ENCODE data around the gene KDELR1.

KDELR1 gene

DNA sequence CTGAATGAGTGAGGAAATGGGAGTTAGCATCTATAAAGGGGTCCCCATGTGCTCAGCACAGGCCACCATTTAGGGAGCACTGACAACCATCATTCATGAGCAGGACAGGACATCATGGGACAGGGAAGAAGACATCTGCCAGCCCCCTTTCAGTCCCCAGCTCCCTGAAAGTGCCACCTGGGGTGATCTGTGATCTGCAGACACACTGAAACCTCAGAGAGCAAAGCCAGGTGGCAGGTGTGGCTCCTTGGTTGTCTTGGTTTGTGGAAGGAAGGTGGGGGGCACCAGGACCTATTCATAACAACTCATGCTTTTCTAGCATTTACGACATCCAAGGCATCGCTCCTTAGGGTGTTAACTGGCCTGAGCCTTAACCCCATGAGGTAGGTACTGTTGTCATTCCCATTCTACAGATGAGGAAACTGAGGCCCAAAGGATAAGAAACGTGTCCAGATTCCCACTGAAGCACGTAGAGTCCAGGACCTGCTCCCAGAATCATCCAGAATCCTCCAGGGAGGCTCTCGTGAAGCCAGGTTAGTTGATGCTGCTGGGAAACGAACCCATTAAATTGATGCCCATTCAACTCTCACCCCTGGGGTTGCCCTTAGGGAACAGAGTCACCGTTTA is 5.8 kb downstream of the KDELR1 start:
- TF ChIP-seq, protein P1, sequence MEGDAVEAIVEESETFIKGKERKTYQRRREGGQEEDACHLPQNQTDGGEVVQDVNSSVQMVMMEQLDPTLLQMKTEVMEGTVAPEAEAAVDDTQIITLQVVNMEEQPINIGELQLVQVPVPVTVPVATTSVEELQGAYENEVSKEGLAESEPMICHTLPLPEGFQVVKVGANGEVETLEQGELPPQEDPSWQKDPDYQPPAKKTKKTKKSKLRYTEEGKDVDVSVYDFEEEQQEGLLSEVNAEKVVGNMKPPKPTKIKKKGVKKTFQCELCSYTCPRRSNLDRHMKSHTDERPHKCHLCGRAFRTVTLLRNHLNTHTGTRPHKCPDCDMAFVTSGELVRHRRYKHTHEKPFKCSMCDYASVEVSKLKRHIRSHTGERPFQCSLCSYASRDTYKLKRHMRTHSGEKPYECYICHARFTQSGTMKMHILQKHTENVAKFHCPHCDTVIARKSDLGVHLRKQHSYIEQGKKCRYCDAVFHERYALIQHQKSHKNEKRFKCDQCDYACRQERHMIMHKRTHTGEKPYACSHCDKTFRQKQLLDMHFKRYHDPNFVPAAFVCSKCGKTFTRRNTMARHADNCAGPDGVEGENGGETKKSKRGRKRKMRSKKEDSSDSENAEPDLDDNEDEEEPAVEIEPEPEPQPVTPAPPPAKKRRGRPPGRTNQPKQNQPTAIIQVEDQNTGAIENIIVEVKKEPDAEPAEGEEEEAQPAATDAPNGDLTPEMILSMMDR (IDR thresholded peaks at IDR 0.05; ENCODE audit: extremely low read depth, insufficient read depth, missing control alignments) = no peak
- in situ Hi-C loops (cut with MboI; ENCODE audit: low pct_unique_long_range_greater_than_20kb, low sequenced_read_pairs, unreplicated experiment) = no loop called here
- DNase-seq (ENCODE audit: low spot score) = no peak

DNA sequence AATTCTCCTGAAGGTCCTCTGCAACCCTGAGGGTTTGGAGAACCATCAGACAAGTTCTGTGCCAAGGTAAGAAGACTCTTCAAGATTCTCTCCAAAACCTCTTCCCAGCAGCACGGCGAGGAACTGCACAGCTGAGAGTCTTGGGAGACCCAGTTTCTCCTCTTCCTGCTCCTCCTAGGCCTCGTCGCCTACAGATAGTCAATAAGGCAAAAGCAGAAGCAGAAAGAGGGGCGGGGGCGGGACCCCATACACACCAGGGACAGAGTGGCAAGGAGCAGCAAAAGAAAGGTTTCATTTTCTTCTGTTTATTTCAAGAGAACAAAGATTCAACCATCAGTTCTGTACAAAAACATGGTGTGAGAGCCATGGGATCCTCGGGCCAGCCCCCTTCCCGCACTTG is 9.1 kb downstream of the KDELR1 start:
- DNase-seq (ENCODE audit: low spot score) = no peak
- in situ Hi-C loops (cut with MboI; ENCODE audit: low pct_unique_long_range_greater_than_20kb, low sequenced_read_pairs, unreplicated experiment) = no loop called here
- TF ChIP-seq, protein P1 (IDR thresholded peaks at IDR 0.05; ENCODE audit: extremely low read depth, insufficient read depth, missing control alignments) = no peak

DNA sequence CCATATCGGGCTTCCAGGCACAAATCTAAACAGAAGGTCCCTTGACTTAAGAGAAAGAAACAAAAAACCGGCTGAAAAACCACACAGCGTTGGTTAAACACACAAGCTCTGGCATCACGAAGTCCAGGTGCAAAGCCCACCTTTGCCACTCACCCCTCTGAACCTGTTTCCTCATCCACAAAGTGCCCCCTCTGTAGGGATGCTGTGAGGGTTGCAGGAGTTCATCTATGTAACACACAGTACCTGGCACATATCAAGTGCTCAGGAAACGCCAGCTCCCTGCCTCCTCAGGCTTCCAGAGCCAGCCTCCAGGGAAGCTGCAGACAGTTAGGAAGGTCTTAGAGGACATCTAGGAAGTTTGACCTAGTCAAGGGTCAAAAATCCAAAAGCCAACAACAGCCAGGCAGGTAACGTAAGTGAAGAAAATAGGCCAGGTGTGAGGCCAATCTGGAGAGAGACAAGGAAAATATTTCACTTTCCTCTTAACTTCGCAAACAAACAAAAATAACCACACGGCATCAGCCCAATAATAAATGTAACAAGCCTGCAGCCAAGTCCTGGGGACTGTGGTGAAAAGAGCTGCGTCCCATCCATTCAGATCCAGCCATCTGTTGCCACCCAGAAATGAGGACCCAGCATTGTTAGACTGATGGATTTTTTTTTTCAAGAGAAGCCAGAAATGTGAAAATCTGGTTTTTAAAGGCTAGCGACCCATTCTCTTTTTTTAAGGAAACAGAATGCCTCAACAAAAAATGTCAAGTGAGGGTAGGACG is 10.0 kb downstream of the KDELR1 start:
- in situ Hi-C loops (cut with MboI; ENCODE audit: low pct_unique_long_range_greater_than_20kb, low sequenced_read_pairs, unreplicated experiment) = no loop called here
- TF ChIP-seq, protein P1 (IDR thresholded peaks at IDR 0.05; ENCODE audit: extremely low read depth, insufficient read depth, missing control alignments) = no peak
- no peak for DNase-seq (ENCODE audit: low spot score)

- TF ChIP-seq, protein P1 (IDR thresholded peaks at IDR 0.05; ENCODE audit: extremely low read depth, insufficient read depth, missing control alignments) = no peak
- in situ Hi-C loops (cut with MboI; ENCODE audit: low pct_unique_long_range_greater_than_20kb, low sequenced_read_pairs, unreplicated experiment) = no loop called here
- DNase-seq (ENCODE audit: low spot score) = no peak
Observed at GRCh38 chr19:48379058-48379457, 12.3 kb downstream of the KDELR1 start.

GRCh38 chr19:48378194-48378570 is 13.2 kb downstream of the KDELR1 start:
- TF ChIP-seq, protein P1 (IDR thresholded peaks at IDR 0.05; ENCODE audit: extremely low read depth, insufficient read depth, missing control alignments) = no peak
- DNase-seq (ENCODE audit: low spot score) = no peak
- in situ Hi-C loops (cut with MboI; ENCODE audit: low pct_unique_long_range_greater_than_20kb, low sequenced_read_pairs, unreplicated experiment) = no loop called here

GRCh38 chr19:48373567-48373966 is 17.8 kb downstream of the KDELR1 start:
- in situ Hi-C loops (cut with MboI; ENCODE audit: low pct_unique_long_range_greater_than_20kb, low sequenced_read_pairs, unreplicated experiment) = no loop called here

More at GRCh38 chr19:48373567-48373966, 17.8 kb downstream of the KDELR1 start:
- DNase-seq (ENCODE audit: low spot score) = no peak
- TF ChIP-seq, protein P1 (IDR thresholded peaks at IDR 0.05; ENCODE audit: extremely low read depth, insufficient read depth, missing control alignments) = no peak
